ENCODE data around the gene SBNO1.

DNA sequence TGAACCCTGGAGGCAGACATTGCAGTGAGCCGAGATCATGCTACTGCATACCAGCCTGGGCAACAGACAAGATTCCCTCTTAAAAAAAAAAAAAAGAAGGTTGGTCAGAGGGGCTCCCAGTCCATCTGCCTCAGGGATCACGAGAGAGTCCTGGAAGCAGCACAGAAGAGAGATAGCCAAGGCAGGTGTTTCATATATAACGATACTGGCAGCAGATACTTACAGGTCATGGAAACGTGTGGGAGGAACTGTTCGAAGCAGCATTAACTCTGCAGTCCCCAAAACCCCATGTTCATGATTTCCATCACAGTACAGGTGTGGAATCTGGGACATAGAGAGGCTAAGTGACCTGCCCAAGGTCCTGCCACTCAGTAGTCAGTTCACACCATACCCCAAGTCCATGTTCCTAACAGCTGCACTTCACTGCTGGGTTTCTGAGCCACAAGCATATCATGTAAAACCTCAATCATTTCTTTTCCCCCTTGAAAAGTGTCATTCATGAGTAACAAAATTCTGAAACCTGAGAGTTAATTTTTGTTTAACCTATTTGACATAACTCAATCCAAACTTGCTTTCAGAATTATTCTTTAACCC, 109.7 kb downstream of the SBNO1 start:
- TF ChIP-seq, protein P1, sequence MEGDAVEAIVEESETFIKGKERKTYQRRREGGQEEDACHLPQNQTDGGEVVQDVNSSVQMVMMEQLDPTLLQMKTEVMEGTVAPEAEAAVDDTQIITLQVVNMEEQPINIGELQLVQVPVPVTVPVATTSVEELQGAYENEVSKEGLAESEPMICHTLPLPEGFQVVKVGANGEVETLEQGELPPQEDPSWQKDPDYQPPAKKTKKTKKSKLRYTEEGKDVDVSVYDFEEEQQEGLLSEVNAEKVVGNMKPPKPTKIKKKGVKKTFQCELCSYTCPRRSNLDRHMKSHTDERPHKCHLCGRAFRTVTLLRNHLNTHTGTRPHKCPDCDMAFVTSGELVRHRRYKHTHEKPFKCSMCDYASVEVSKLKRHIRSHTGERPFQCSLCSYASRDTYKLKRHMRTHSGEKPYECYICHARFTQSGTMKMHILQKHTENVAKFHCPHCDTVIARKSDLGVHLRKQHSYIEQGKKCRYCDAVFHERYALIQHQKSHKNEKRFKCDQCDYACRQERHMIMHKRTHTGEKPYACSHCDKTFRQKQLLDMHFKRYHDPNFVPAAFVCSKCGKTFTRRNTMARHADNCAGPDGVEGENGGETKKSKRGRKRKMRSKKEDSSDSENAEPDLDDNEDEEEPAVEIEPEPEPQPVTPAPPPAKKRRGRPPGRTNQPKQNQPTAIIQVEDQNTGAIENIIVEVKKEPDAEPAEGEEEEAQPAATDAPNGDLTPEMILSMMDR (conservative IDR thresholded peaks at IDR 0.05) = no peak
- TF ChIP-seq ZFX (IDR thresholded peaks at IDR 0.05) = no peak

All from C4-2B (cell line).